SK-N-SH treated with all-trans-retinoic acid at 6 μM for 48 hours (cell line): ENCODE data around the gene LRRC18.

Experiments
- ATAC-seq: fragments of 200-7000 bp; cut with Tn5 transposase; 3 replicates; pipeline ENCODE4 v1.9.1; 2020; ENCODE audit warnings: mild to moderate bottlenecking, moderate library complexity
- ARNTL ChIP-seq: fragments of 450-650 bp; formaldehyde crosslinking; IDR thresholded peaks from 2 replicates; pipeline ENCODE4 v1.5.0; 2020; ENCODE audit warnings: low read depth, mild to moderate bottlenecking, moderate library complexity, borderline replicate concordance
- BACH2 ChIP-seq: fragments of 250-450 bp; sonication (Bioruptor Pico); IDR thresholded peaks from 2 replicates; pipeline ENCODE4 v1.9.0; 2021; ENCODE audit warnings: mild to moderate bottlenecking, borderline replicate concordance
- CREB5 ChIP-seq: fragments of 250-450 bp; sonication (Bioruptor Pico); IDR thresholded peaks from 2 replicates; pipeline ENCODE4 v1.5.1; 2020; ENCODE audit warnings: low read depth, mild to moderate bottlenecking, moderate library complexity
- CSDC2 ChIP-seq: fragments of 250-450 bp; sonication (Bioruptor Pico); IDR thresholded peaks from 2 replicates; pipeline ENCODE4 v1.5.0; 2020; ENCODE audit warnings: mild to moderate bottlenecking, moderate library complexity
- CSRNP3 ChIP-seq: fragments of 250-450 bp; sonication (Bioruptor Pico); IDR thresholded peaks from 2 replicates; pipeline ENCODE4 v1.5.1; 2021; ENCODE audit warnings: mild to moderate bottlenecking, moderate library complexity
- ESRRG ChIP-seq: fragments of 250-450 bp; sonication (Bioruptor Pico); IDR thresholded peaks from 2 replicates; pipeline ENCODE4 v1.6.1; 2021; ENCODE audit warnings: mild to moderate bottlenecking
- GLIS3 ChIP-seq: fragments of 250-450 bp; sonication (Bioruptor Pico); IDR thresholded peaks from 2 replicates; pipeline ENCODE4 v1.5.0; 2020; ENCODE audit warnings: mild to moderate bottlenecking, moderate library complexity
- ISL1 ChIP-seq: fragments of 250-450 bp; sonication (Bioruptor Pico); IDR thresholded peaks from 2 replicates; pipeline ENCODE4 v2.1.2; 2022; ENCODE audit warnings: mild to moderate bottlenecking, moderate library complexity
- OSR1 ChIP-seq: fragments of 250-450 bp; sonication (Bioruptor Pico); IDR thresholded peaks from 2 replicates; pipeline ENCODE4 v1.8.0; 2022; ENCODE audit warnings: moderate library complexity, mild to moderate bottlenecking, inconsistent platforms
- PATZ1 ChIP-seq: fragments of 250-450 bp; sonication (Bioruptor Pico); IDR thresholded peaks from 2 replicates; pipeline ENCODE4 v1.8.0; 2020; ENCODE audit warnings: mild to moderate bottlenecking, moderate library complexity, borderline replicate concordance
- POU6F1 ChIP-seq: fragments of 250-450 bp; sonication (Bioruptor Pico); IDR thresholded peaks from 2 replicates; pipeline ENCODE4 v1.8.0; 2021; ENCODE audit warnings: low read depth, mild to moderate bottlenecking, moderate library complexity, borderline replicate concordance
- PPARA ChIP-seq: fragments of 250-450 bp; sonication (Bioruptor Pico); IDR thresholded peaks from 2 replicates; pipeline ENCODE4 v1.5.0; 2020; ENCODE audit warnings: mild to moderate bottlenecking, borderline replicate concordance
- RARB ChIP-seq: fragments of 250-450 bp; sonication (Bioruptor Pico); IDR thresholded peaks from 2 replicates; pipeline ENCODE4 v1.8.0; 2021; ENCODE audit warnings: mild to moderate bottlenecking, moderate library complexity
- SNAI2 ChIP-seq: fragments of 250-450 bp; sonication (Bioruptor Pico); IDR thresholded peaks from 2 replicates; pipeline ENCODE4 v1.5.0; 2020; ENCODE audit warnings: mild to moderate bottlenecking, moderate library complexity
- TCF4 ChIP-seq: fragments of 250-450 bp; sonication (Bioruptor Pico); IDR thresholded peaks from 2 replicates; pipeline ENCODE4 v1.8.0; 2021; ENCODE audit warnings: mild to moderate bottlenecking, moderate library complexity, borderline replicate concordance
- TOX ChIP-seq: fragments of 250-450 bp; sonication (Bioruptor Pico); IDR thresholded peaks from 2 replicates; pipeline ENCODE4 v1.8.0; 2021; ENCODE audit warnings: mild to moderate bottlenecking, moderate library complexity, borderline replicate concordance
- TSHZ2 ChIP-seq: fragments of 250-450 bp; sonication (Bioruptor Pico); IDR thresholded peaks from 2 replicates; pipeline ENCODE4 v1.5.0; 2020; ENCODE audit warnings: mild to moderate bottlenecking, moderate library complexity
- ZC3H10 ChIP-seq: fragments of 250-450 bp; sonication (Bioruptor Pico); IDR thresholded peaks from 2 replicates; pipeline ENCODE4 v1.5.1; 2021; ENCODE audit warnings: mild to moderate bottlenecking, moderate library complexity
- ZFP3 ChIP-seq: fragments of 250-450 bp; sonication (Bioruptor Pico); IDR thresholded peaks from 2 replicates; pipeline ENCODE4 v1.5.0; 2020; ENCODE audit warnings: mild to moderate bottlenecking, moderate library complexity
- ZFP30 ChIP-seq: fragments of 450-650 bp; formaldehyde crosslinking; IDR thresholded peaks from 2 replicates; pipeline ENCODE4 v1.5.0; 2022; ENCODE audit warnings: mild to moderate bottlenecking, moderate library complexity
- ZNF565 ChIP-seq: fragments of 450-650 bp; formaldehyde crosslinking; conservative IDR thresholded peaks from 2 replicates; pipeline ENCODE4 v1.5.0; 2020; ENCODE audit warnings: low read depth, mild to moderate bottlenecking, moderate library complexity
- ZNF70 ChIP-seq: fragments of 450-650 bp; formaldehyde crosslinking; IDR thresholded peaks from 2 replicates; pipeline ENCODE4 v1.5.0; 2020; ENCODE audit warnings: mild to moderate bottlenecking, moderate library complexity
- ZNF8 ChIP-seq: fragments of 450-650 bp; formaldehyde crosslinking; IDR thresholded peaks from 2 replicates; pipeline ENCODE4 v1.5.0; 2020; ENCODE audit warnings: mild to moderate bottlenecking, moderate library complexity

The LRRC18 gene

GRCh38 chr10:48940372-48940771, 732 bp upstream of the LRRC18 start:
- TF ChIP-seq SNAI2, result no peak
- TF ChIP-seq PPARA (CRISPR knock-in tag), result no peak
- no peak for TF ChIP-seq ARNTL (CRISPR knock-in tag)
- ATAC-seq, result no peak

GRCh38 chr10:48938990-48939536, 577 bp downstream of the LRRC18 start:
- TF ChIP-seq ESRRG (CRISPR knock-in tag), result no peak
- no peak for TF ChIP-seq ZFP3 (CRISPR knock-in tag)
- TF ChIP-seq POU6F1 (CRISPR knock-in tag), result no peak
- TF ChIP-seq ZNF8 (CRISPR knock-in tag), result no peak
- no peak for TF ChIP-seq GLIS3 (CRISPR knock-in tag)
- no peak for TF ChIP-seq ZNF565 (CRISPR knock-in tag)
- no peak for TF ChIP-seq PATZ1 (CRISPR knock-in tag)
- TF ChIP-seq BACH2 (CRISPR knock-in tag), result no peak
- TF ChIP-seq OSR1 (CRISPR knock-in tag), result no peak
- no peak for TF ChIP-seq ISL1 (CRISPR knock-in tag)
- TF ChIP-seq ZNF70 (CRISPR knock-in tag), result no peak
- no peak for TF ChIP-seq SNAI2
- no peak for TF ChIP-seq TSHZ2 (CRISPR knock-in tag)
- no peak for TF ChIP-seq TOX (CRISPR knock-in tag)
- no peak for TF ChIP-seq ZC3H10 (CRISPR knock-in tag)
- TF ChIP-seq ZFP30, result no peak
- no peak for TF ChIP-seq CSDC2 (CRISPR knock-in tag)
- no peak for TF ChIP-seq CSRNP3
- no peak for TF ChIP-seq TCF4
- no peak for ATAC-seq

GRCh38 chr10:48938281-48938680, 1.4 kb downstream of the LRRC18 start:
- ATAC-seq, result no peak
- TF ChIP-seq ZNF70 (CRISPR knock-in tag), result no peak
- no peak for TF ChIP-seq CREB5 (CRISPR knock-in tag)
- TF ChIP-seq RARB (CRISPR knock-in tag), result no peak
- no peak for TF ChIP-seq ESRRG (CRISPR knock-in tag)
- TF ChIP-seq CSDC2 (CRISPR knock-in tag), result no peak
